Activated CD8-positive, alpha-beta memory T cell treated with anti-CD3 and anti-CD28 coated beads for 48 hours (primary cell): Measurements from ENCODE around the gene CTBP2.

Source experiments
- DNase-seq, 3 experiments: peaks; one replicate each; pipeline ENCODE4 v3.0.0-alpha.2; 2020; ENCODE audit warnings: low read depth in 2 of 3, low spot score in 2 of 3

Gene CTBP2

DNA sequence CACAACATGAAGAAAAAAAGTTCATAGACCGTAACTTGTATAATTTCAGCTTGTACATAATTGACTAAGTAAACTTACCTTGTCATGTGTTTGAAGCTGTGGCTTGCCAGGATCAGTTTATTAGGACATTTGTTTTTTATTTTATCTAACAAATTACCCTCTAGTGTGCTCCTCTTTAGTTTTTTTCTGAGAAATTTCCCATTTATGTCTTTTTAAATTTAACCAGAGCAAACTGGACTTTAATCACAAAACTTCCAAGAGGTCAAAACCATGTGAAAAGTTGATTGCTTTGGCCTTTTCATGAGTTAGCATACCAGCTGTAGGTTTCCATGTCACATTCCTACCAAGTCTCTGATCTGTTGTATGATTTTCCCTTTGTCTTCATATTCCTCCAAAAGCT is 176.0 kb downstream of the CTBP2 start:
- no peak for DNase-seq

DNA sequence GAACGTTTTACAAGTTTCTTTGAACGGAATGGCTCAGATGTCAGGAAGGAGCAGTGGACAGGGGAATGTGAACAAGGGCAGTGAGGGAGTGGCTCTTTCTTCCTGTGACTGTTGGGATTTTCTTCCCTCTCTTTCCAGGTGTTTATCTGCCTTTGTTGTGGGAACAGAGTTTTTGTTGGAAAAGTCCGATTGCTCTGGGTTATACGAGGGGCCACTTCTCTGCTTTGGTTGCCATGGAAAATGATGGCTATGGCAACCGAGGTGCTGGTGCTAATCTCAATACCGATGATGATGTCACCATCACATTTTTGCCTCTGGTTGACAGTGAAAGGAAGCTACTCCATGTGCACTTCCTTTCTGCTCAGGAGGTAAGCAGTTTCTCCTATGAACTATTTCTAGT is 177.0 kb downstream of the CTBP2 start:
- no peak for DNase-seq

DNA sequence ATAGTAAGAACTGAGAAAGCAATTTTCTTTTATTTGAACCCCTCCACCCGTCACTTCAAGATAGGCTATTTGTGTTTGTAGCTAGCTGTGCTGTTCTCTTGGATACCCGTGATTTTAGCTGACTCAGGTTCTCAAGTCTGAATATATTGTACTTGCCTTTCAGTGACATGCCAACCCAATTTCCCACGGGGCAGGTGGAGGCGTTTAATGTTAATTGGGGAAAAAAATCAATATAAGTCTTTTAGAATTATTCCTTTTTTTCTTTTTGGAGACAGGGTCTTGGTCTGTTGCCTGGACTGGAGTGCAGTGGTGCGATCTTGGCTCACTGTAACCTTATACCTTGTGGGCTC is 182.0 kb downstream of the CTBP2 start:
- no peak for DNase-seq

DNA sequence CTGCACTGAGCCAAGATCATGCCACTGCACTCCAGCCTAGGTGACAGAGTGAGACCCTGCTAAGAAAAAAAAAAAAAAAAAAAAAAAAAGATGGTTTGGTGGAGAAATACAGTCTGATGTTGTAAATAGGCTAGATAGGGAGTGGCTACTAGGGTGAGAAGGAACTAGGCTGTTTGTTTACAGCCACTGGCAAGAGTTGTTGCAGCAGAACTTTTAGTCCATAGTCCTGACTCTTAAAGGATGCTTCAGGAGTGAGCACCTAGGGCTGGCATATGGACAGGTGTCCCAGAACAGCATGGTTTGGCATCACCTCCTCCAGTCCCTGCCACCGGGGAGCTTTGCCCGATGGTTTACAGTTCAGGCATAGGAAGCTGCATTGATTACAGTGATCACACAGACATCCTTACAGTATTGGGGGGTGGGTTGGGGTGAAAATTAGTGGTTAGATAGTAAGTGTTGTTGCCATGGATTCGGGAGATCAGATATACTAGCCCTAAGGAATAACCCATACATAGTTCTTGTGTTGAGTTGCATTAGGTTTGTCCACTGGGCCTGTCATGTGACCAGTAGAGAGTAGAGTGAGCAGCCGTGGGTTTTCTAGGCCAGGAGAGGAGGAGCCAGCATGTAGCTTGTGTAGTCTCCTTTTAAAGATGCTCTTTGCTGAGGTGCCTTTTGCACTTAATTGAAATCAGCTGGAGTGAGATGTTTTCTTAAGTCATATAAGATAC is 182.6 kb downstream of the CTBP2 start:
- no peak for DNase-seq

DNA sequence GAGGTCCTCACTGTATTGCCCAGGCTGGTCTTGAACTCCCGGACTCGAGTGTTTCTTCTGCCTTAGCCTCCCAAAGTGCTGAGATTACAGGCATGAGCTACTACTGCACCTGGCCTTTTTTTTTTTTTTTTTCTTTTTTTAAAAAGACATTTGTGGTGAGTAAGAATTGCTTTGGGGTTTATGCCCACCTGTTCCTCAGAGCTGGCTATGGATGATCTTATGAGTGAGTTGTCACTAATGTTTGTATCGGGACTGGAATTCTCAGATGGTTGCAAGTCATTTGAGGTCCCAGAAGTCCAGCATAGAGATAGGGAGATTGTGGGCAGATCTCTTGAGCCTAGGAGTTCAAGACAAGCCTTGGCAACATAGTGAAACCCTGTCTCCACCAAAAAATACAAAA is 183.2 kb downstream of the CTBP2 start:
- no peak for DNase-seq

DNA sequence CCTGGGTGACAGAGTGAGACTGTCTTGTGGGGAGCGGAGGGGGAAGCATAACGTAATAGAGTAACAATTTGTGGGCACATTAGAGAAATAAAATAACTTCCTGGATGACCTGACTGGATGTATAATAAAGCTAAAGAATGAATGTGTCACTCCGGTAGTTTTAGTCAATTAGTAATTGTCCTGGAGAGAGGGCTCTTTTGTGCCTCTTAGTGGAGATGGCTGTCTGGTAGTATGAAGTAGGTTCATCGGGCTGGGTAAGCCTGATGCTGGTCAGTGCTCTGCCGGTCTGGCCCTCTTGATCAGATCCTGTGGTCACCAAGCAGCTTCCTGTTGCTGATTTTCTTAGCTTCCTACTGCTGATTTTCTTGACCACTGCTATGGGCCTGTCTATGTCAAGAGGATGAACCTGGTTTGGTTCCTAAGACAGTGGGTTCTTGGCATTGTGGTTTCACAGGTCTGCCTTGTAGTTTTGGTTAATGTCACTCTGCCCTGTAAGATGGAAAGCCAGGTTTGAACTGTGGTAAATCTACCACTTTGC is 184.3 kb downstream of the CTBP2 start:
- DNase-seq, result no peak

DNA sequence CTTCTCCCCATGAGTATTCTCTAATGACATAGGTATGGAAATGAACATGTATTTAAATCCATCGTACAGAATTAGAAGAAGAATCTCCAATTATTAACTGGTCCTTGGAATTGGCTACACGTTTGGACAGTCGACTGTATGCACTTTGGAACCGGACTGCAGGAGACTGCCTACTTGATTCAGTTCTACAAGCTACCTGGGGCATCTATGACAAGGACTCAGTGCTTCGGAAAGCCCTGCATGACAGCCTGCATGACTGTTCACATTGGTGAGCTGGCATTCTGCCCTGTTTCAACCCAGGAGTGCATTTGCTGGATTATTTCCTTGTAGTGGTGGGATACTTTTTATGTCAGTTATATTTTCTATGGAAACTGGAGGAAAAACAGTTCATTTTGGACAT is 186.2 kb downstream of the CTBP2 start:
- DNase-seq, result no peak

DNA sequence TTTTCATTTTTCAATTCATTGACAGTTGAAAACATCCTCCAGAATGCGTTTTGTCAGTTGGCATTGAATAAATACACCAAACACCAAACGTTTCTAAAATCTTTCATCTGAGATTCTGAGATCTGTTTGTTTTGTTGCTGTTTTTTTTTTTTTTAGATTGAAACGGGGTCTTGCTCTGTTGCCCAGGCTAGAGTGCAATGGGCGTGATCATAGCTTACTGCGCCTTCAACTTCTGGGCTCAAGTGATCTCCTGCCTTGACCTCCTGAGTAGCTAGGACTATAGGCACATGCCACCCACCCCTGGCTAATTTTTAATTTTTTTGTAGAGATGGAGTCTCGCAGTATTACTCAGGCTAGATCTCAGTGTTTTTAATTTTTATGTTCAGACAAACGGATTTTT is 187.7 kb downstream of the CTBP2 start:
- DNase-seq, result no peak

DNA sequence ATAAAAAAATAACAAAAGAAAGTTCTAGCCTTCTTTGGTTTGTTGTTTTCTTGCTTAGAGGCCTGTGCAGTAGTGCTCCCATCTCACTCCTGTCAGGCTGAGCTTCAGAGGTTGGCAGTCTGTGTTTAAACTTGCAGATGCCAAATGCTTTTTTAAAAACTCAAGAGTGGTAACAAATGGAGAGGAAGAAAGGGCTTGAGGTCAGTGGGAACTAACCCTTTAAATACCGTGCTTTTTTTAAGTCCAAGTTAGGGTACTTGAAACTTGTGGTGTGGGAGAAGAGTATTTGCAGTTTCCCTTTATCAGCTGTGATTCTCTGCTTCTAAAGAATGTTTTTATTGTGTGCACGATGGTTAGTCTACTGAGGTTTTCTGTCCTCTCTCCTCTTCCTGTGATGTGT is 189.1 kb downstream of the CTBP2 start:
- no peak for DNase-seq

DNA sequence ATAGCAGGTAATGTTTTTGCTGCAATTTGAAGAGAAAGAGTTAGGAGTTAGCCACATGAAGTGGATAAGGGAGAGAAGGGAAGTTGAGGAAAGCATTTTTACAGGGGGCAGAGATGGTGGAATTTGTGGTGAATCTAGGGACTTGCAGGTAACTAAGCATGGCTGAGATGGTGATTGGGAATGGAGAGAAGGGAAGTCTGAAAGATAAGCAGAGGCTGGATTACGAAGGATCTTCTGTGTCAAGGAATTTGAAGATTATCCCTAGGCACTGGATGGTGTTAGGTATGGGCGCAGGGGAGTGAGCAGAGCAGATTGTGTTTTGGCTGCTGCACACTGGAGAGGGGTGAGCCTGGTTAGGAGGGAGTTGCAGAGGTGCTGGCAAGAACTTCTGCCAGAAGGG is 193.1 kb downstream of the CTBP2 start:
- DNase-seq, result no peak

DNA sequence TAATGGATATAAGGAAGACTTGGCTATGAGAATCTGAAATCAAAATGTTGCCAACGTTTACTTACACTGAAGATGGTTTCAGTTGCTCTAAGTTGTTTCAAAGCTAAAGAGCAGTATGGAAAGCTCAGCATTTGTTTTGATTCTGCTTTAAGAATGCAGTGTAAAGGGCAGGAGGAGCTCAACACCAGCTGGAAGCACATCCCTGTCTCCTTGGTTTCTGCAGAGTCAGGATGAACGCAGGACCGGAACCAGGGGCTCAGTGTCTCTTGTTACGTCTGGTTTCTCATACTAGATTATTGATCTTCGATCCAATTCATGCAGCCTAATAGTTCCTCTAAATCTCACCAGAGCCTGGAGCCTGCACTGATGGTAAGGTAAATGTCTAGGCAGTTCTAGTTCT is 194.4 kb downstream of the CTBP2 start:
- DNase-seq, result no peak

DNA sequence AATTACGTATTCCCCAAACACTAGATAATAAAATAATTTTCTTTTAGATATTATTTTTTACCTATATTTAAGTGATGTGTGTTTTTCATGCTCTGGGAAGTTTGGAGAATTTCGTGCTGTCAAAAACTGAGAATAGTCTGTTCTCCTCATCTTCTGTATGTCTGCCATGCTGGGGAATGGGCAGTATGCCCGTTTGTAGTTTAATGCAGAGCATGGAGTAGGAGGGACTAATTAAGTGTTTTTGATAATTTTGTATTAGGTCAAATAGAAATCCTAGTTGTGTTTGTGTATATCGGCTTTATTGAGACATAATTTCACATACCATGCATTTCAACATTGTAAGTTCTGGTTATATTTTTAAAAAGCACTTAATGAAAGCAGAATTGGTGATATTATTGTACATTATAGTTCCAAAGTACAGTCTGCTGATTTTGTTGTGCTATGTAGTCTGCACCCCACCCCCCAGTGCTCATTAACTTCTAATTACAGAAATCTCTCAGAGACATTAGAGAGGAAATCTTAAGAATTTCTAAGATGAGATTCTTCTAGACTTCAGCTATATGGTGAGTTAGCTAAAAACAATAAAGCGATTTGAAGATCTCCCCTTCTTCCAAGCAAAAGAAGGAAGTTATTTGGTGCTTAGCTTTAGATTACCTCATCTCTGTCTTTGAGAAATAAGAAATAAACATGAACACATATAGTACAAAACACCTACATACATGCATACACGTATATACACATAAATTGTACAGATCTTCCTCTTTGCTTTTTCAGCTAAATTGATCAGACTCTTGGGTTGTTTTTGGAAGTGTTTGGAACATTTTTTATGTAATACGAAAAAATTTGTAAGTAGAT is 196.3 kb downstream of the CTBP2 start:
- DNase-seq, result no peak

DNA sequence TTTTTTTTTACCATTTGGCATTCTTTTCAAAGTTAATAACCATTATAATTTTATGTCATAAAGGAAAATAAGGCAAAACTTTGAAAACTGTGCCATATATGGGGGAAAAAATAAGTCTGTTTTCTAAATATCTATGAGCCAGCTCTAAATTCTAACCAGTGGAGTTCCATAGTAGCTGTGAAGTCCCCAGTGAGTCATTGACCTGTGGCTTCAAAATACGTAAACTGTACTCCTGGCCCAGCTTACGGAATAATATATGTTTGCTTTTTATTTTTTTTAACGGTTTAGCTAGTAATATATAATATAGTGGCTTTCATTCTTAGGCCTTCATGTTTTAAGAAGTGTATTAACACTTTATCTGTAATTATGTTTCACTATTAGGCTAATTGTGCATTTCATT is 197.9 kb downstream of the CTBP2 start:
- no peak for DNase-seq

DNA sequence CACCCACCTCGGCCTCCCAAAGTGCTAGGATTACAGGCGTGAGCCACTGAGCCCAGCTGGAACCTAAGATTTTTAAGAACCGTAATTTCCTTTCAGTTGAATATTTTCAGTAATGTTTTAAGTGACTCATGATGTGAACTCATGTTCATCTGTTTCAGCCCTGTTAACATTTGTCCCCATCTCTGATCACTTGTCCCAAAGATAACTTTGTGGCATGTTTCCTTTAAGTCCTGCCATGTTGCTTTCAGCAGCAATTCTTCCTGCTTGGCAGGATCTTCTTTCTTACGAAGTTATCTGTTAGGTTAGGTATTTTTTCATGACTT is 199.2 kb downstream of the CTBP2 start:
- no peak for DNase-seq

DNA sequence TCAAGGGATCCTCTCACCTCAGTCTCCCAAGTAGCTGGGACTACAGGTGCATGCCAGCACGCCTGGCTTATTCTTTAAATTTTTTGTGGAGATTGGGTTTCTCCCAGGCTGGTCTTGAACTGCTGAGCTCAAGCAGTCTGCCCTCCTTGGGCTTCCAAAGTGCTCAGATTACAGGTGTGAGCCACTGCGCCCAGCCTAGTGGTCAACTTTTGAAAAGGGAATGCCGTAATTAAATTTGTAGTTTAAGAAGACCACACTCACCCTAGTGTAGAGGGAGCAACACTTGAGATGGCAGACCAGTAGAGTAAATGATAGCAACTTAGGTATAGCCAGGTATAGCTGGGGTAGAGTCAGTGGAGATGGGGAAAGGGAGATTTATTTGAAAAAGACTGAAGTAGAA is 200.8 kb downstream of the CTBP2 start:
- no peak for DNase-seq

DNA sequence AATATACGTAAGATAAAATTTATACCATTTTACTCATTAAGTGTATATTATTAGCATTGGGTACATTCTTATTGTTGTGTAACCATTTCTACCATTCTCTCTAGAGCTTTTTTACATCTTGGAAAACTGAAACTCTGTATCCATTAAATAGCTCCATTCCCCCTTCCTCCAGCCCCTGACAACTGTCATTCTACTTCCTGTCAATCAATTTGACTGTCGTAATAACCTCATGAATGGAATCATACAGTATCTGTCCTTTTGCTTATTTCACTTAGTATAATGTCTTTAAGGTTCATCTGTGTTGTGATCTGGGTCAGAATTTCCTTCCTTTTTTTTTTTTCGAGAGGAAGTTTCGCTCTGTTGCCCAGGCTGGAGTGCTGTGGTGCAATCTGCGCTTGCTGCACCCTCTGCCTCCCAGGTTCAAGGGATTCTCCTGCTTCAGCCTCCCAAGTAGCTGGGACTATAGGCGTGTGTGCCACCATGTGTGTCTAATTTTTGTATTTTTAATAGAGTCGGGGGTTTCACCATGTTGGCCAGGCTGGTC is 202.9 kb downstream of the CTBP2 start:
- no peak for DNase-seq

DNA sequence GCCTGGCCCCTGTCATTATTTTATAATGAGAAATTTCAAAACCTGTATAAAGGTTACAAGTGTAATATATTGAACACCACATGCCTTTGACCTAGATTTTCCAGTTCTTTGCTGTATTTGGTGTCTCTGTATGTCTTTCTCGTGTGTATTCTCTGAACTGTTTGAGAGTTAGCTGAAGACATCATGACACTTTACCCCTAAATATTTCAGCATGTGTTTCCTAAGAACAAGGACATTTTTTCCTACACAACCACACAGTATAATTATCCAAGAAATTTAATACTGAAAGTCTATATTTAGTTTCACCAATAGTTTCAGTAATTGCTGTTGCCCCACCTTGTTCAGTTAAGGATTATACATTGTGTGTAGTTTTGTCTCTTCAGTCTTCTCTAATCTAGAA is 203.6 kb downstream of the CTBP2 start:
- no peak for DNase-seq

DNA sequence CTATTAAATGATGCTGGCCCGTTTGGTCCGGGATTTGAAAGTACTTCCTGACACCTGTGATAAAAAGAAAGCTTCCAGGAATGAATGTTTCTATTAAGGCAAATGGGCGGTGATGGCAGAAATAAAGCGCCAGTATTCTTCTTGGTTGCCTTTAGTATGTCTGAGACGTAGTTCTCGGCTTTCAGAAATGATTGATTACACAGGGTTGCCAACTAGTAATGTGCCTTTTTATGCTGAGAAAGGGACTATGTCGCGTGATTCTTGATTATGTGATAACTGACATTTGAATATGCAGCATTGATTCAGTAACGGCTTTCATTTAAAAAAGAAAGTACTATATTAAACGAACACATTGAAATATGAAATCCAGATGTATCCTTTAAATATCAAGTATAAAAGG is 204.5 kb downstream of the CTBP2 start:
- no peak for DNase-seq

DNA sequence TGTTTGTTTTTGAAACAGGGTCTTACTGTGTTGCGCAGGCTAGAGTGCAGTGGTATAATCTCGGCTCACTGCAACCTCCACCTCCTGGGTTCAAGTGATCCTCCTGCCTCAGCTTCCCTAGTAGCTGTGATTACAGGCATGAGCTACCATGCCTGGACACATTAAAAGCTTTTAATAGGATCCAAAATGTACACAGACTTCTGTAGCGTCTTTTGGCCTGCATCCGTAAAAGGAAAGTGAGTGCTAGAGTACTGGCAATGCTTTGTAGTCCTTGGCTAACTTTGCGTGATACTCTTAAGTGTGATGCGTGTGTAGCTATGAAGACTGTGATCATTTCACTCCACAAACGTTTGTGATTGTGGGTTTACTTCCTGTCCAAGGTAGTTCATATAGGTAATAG is 205.1 kb downstream of the CTBP2 start:
- no peak for DNase-seq

DNA sequence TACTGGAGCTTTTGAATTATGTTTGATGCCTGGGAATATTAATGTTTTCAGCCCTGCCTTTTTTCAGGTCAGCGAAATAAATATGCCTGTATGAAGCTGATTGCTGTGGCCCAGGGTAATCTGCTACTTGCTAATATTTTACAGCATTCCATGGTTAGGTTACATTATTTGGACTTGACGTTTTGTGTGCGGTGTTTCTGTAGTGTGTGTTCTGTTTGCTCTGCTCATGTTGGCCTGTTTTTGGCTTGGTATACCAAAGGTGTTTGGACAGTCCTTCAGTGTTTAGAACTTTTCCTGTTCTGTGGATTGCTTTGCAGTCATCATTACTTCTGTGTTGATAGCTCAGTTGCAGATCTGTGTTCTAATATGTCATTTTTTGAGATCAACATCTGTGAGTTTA is 206.9 kb downstream of the CTBP2 start:
- DNase-seq, result no peak

DNA sequence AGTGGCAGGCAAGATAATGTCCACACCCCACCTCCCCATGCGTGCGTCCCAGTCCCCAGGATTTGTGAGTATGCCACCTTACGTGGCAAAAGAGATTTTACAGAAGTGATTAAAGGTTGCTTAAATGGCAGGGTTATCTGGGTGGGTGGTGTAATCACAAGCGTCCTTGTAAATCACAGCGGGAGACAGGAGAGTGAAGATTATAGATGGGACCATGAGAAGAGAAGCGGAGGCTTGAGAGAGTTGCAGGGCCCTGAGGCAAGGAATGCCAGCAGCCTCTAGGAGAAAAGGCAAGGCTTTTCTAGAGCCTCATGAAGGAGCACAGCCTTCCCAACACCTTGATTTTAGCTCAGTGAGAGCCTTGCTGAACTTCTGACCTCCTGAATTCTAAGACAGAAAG is 208.2 kb downstream of the CTBP2 start:
- no peak for DNase-seq

DNA sequence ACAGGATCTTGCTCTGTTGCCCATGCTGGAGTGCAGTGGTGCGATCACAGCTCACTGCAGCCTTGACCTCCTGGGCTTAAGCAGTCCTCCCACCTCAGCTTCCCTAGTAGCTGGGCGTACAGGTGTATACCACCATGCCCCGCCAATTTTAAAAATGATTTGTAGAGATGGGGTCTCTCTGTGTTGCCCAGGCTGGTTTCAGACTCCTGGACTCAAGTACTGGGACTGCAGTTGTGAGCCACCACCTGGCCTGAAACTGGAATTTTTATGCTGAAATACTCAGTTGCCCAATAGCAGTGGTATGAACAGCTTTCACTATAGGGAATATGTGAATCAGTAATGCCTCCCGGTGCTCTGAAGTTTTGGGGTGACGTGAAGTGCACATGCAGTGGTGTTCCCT is 210.8 kb downstream of the CTBP2 start:
- DNase-seq, result no peak

DNA sequence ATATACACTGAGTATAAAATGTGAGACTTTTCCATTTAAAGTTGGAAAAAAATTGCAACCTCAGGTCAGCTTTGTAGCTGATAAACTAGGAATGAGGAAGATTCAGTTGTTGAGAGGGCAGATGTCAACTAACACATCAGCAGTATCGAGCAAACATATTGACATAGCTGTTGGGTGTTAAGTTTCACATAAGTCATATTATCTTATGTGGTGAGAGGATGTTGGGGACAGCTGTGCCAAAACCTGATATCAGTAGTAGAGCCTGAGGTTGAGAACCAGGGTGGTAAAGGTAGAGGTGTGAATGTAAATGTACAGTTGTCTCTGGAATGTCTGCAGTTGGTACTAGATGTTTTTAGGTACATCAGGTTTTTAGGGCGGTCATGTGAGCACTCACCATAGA is 213.4 kb downstream of the CTBP2 start:
- no peak for DNase-seq
